ENCODE measurements around the gene CAVIN2.

DNA sequence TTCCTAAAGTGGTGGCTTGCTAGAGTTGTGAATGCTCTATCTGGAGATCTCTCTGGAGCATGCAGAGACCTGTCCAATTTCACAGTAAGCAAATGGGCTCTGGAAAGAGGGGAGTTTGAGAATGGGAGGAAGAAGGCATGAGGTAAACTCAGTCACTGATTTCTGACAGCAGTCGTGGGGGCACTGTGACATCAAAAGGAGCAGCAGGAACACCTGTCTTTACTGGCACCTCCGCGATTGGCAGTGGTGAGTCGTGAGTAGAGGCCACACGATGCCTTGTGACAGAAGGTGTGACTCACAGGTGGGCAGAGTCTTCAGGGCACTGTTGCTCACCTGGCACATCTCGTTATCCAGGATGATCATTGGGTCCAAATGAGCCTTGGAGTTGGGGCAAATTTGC lies 38.8 kb upstream of the CAVIN2 start:
- TF ChIP-seq POLR2A (IDR thresholded peaks at IDR 0.05) (no peak), CTCF (IDR thresholded peaks at IDR 0.05) (no peak)
